ENCODE results near the gene HS6ST1.
A peak's percentile ranks its signal among the peaks of the same experiment; 100 is the strongest.
"Not testable (repeated sequence)": the region's sequence is repeated elsewhere in the genome, so short reads cannot be mapped to it uniquely, and the experiment has no call there.

HS6ST1 gene

DNA sequence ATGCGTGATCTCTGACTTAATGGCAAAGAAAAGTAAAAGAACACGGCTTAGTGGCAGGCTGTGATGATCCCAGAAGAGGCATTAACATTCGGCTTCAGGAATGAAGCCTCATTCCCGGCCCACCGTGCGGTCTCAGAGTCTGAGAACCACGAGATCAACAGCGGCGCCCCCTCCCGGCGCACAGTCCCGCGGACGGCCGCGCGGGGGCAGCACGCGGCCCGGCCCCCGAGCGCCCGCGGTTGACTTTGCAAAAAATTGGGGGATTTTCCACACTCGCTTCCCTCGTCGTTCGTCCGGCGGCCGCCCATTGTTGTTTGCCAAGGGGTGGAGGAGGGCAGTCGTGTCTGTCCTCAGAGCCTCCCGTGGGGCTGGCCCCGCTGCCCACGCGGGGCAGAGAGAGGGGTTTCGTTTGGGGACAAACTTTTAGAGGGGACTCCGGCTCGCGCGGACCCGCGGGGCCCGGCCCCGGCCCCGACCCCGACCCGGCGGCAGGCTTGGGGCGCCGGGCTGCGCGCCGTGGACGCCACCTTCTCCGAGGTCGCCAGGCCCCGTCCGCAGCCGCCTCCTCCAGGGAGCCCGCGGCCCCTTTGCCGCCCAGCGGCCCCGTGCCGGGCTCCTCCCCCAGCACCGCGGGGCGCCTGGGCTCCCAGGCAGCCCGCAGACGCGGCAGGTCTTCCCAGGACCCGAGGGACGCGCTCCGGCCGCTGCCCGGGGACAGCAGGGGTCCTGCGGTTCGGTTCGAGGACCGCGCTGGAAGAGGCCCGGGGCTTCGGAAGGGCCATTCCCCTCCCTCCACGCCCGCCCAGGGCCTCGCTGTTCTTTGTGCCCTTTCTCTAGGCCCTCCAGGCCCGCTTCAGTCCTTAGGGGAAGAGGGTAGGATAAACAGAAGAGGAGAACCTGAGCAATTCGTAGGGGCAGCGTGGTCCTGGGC lies 3.4 kb upstream of the HS6ST1 start:
- peak; percentile 68 for DNase-seq (ENCODE audit: low read depth)

DNA sequence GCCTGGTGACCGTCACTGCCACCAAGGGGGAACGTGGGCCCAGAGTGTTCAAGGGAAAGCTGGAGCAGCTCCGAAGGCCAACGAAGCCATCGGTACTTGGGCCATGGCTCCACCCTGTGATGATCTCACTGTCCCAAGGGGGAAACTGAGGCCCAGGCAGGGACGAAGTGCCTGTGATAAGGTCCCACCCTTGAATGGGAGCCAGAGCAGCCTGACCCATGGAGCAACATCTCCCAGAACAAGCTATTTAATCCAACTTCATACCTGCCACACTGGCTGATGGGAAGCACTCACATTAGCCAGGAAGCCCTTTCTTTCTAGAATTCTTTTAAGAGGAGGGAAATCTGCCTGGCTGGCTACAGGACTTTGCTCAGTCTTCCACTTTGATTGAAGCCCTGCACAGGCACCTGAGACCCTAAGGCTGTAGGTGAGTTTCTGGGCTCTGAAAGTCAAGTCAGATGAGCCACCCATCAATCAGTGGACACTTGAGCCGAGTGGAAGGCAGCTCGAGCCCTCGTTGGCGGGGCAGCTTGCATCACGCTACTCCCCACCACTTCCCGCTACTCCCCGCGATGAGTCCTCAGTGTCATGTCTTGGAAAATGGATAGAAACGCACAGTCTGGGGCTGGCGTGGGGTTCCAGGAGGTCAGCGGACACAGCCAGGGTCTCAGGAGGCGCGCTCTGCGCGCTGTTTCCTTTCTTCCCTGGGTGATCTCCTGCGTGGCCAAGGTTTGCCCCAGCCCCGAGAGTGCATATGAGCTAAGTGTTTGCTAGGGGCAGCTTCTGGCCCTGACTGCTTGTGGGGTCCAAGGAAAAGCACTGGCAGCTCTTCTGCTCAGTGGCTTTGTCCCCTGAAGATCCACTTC lies 2.5 kb upstream of the HS6ST1 start:
- no peak for DNase-seq (ENCODE audit: low read depth)

DNA sequence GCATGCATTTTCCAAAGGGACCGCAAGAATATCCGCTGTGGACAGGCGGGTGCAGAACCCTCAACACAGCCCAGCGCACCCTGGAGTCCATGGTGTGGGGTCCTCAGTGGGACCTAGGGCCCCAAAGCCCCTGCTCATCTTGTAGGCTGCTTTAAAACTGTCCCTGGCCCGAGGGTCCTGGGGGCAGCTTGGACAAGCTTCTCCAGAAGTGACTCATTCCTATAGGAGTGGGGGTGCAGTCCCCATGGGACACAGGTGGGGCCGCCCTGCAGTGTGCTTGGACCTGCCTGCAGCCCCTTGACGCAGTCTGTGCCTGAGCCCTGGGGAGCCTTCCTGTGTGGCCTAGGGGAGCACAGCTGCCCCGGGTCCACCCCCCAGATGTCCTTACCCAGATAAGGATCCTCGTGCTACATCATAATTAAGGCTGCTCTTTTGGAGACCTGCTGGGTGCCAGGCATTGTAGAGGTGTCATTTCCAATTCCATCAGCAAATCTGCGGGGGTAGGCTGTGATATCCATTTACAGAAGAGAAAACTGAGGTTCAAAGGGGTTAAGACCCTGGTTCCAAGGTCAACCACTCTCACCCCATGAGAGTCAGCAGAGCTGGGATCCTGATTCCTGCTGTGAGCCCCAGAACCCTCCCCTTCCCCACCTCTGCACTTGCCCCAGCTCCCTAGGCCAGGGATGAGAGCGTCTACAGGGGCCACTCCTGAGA lies 1.7 kb upstream of the HS6ST1 start:
- DNase-seq (ENCODE audit: low read depth): no peak

DNA sequence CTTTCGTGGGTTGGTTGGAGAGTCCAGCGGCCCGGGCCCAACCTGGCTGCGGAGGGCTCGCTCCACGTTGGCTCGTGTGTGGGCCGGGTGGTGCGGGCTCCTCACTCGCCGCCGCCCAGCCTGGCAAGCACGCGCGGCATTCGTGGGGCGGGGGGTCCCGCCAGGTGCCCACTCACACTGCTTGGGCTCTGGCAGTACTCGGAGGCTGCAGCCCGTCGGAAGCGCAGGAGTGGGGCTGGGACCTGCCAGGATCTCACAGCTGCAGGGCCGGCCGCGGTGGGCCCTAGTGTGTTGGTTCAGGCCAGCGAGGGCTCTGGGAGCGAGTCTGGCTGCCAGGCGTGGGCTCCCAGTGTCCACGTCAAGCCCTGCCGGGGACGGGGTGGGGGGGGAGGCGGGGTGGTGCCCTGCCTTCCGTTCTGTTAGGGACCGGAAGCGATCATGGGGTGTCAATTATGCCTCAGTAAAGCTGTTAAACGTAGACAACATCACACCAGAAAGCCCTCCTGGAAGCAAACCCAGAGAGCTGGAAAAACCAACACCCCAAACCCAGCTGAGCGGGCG lies 1.0 kb upstream of the HS6ST1 start:
- DNase-seq (ENCODE audit: low read depth): no peak

DNA sequence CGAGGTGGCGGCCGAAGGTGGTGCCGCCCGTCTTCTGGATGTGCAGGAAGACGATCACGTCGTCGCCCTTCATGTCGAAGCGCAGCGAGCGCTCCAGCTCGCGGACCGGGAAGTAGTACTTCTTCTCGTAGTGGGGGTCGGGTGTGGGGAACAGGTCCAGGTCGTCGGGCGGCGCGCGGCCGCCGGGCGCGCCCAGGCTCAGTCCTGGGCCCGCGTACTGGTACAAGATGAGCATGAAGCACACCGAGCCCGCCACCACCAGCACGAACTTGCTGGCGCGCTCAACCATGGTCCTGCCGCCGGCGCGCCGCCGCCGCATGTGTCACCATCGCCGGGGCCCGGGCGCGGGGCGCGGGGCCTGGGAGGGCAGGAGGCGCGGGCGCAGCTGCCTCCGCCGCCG lies 423 bp downstream of the HS6ST1 start:
- DNase-seq (ENCODE audit: low read depth): not testable (repeated sequence)

DNA sequence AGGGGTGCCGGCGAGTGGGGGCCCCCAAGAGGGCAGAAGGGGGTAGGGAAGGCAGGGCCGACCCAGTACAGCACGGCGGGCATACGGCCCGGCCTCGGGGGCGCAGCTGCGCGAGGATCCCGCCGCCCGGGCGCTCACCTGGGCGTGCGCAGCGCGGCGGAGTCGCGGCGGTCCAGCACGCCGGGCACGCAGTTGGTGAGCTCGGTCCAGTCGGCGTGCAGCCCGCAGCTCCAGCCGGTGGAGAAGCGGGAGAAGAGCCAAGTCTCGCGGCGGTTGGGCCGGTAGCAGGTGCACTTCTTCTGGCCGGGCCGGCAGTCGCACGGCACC lies 806 bp downstream of the HS6ST1 start:
- not testable (repeated sequence) for DNase-seq (ENCODE audit: low read depth)

DNA sequence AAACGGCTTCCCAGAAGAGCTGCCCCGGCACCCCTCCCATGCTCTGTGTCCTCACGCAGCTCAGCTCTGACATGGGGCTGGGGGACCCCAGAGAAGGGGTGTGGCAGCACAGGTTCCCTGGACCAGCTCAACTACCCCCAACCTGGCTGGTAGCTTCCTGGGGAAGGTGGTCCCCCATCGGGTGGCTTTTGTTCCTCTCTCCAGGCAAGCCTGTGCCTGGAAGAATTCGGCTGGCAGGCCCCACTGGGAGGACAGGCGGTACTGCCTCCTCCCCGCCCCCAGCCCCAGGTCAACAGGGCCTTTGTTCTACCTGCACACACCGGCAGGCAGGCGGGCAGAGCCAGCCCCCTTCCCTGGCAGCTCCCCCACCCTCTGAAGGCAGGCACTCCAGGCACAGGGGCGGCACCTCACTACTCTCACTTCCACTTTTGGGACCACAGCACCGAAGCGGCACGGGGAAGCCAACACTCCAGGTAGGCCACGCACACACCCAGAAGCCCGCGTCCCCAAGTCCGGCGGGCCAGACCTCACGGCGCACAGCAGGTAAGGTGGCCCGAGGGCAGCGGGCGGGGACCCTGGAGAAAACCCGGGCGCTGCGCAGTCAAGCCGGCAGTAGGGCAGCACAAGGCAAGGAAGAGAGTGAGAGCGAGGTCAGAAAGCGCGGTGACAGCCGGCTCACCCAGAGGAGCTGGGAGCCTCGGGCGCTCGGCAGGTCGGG lies 1.3 kb downstream of the HS6ST1 start:
- no peak for DNase-seq (ENCODE audit: low read depth)

DNA sequence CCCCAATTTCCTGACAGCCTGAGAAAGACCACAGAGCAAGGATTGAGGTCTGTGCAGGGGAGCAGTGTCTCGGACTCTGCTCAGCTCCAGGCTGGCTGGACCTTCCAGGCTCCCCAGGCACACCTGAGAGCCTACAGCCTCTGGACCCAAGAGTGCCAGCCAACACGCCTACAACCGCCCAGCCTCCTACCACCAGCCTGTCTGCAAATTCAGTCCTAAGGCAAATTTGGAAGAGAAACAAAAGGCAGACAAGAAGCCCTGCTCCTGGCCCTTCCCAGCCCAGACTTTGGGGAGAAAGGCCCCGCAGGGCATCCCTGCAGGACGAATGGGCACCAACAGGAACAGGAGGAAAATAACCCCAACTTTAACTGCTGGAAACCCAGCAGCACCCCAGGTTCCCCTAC lies 1.9 kb downstream of the HS6ST1 start:
- DNase-seq (ENCODE audit: low read depth): no peak

DNA sequence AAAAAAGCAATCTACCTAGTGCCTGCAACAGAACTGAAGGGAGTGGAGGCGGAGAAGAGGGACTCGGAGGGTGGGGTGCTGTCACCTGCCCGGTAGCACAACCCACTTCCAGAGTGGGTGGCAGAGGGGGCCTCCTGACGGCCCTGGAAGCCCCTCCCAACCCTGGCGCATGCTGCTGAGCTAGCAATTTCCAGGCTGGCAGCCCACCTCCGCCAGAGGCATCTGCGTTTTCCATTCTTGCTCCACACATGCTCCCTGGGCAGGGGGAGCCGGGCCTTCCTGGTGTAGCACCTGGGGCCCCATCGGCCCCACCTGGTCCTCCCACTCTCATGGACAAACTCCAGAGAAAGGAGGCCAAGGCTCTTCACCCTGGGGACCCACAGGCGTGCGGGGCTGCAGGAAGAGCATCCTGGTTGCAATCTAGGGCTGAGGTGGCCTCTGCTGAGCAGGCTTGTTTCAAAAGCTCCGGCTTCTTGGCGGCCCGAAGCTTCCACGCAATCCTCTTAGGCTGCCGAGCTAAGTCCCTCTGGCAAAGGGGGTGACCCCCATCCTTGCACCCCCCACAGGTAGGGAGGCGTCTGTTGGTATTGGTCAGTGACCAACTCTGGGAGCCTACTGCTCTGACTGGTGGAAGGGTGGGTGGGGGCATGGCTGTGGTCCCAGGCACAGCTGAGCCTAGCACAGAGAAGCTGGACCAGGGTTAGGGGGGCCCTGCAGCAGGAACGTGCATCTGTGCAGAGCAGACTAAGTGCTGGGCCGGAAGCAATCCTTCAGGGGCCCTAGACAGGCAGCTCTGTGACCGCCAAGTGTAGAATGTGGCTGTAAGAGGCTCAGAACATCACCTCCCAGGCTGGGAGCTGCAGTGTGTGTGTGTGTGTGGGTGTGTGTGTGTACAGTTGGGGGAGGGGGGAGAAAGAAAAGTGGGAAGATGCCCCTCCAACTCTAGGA lies 2.6 kb downstream of the HS6ST1 start:
- DNase-seq (ENCODE audit: low read depth): no peak

DNA sequence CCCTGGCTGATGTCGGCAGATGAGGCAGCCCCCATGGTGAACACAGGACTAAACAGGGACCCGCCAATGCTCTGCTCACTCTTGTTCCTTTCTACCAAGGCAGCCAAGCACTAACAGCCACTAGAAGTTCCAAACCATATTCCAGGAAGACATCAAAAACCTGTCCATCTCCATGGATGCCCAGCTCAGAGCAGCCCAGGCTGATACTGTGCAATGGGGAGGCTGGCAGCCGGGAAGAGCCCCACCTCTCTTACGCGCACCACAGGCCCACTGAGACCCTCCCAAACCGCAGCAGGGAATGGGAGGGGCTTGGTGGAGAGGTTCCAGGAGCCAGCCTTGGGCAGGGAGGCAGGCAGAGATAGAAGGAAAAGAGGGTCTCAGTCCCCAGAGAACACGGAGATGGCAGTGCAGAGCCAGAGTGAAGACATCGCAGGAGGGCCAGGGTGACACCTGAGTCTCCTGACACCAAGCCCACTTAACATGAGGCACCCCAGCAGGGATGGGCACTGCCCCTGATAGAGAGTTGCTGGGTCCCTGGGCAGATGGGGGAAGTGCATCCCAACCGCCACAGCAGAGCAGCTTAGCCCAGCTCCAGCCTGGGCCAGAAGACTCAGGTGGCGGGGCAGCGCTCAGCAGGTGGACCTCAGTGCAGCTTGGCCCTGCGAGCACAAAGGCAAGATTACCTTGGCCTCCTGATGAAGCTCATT lies 3.4 kb downstream of the HS6ST1 start:
- no peak for DNase-seq (ENCODE audit: low read depth)

DNA sequence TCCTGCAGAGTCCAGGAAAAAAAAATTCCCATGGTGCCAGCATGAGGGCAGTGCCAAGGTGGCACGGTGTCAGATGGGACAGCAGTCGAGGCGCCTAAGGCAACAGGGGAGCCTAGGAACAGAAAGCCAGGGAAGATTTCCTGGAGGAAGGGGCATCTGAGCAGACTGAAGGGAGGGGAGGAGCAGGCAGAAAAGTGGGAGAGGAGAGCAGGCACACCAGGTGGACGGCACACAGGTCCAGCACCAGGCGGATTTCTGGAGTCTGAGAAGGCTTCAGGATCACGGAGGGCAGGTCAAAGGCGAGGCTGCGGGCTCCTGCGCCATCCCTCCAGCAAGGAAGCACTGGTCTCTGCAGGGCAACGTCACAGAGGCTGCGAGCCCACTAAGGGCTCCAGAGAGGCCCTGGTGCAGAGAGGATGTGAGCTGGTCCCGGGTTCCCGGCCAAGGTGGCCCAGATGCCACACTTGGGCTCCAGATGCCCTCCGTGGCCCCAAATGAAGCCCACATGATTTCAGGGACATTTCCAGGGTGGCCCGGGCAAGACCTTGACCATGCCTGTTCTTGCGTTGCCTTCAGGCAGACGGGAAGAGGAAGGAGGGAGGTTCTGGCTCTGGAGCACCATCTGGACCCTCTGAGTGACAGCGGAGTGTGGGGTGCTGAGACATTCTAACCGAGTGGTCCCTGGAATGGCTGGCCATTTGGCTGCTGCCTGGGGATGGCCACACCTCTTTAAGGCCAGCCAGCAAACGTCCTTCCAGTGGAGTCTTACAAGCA lies 4.1 kb downstream of the HS6ST1 start:
- no peak for DNase-seq (ENCODE audit: low read depth)

DNA sequence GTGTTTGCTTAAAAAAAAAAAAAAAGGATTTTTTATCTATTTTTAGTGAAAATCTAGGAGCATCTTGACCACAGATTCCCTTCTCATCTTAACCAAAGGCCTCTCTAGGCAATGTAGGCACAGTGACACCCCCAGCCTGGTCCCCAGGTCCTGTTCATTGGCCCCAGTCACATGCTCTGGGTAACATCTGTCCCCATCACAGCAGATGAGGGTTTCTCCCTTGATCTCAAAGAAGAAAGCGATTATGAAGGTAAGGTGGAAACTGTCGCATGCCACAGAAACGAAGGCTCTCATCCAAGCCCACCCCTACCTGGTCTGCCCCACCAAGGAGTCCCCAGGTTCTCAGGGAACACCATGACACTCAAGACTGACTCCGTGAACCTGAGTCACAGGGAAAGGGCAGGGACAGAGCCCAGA lies 4.7 kb downstream of the HS6ST1 start:
- no peak for DNase-seq (ENCODE audit: low read depth)

DNA sequence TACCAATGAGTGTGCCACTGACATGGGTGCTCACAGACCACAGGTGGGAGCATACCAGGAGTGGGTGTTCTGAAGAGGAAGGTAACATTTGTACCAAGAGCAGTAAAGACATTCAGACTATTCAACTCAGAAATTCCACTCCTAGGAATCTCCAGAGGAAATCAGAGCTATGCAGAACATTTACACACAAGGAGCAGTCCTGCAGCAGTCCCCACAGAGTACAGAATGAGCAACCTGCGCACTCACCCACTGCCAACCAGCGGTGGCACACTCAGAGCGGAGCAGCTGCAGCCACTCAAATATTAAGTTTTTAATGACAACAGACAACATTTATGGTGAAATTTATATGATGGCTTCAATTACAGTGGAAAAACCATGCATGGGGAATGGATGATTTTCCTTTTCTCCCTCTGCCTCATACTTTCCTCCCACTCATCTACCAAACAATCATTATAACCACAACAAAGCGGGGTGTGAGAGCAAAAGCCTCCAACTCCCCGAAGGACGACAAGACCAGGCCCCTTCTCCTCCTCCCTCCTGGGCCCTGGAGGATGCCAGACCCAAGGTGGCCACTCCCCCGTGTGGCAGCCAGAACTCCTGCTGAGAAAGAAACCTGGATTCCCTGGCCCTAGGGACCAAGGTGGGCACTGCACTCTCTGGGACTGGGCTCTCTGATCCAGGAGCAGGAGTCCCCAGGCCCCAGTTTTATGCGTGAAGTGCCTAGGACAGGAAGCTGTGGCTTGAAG lies 5.4 kb downstream of the HS6ST1 start:
- DNase-seq (ENCODE audit: low read depth): no peak

DNA sequence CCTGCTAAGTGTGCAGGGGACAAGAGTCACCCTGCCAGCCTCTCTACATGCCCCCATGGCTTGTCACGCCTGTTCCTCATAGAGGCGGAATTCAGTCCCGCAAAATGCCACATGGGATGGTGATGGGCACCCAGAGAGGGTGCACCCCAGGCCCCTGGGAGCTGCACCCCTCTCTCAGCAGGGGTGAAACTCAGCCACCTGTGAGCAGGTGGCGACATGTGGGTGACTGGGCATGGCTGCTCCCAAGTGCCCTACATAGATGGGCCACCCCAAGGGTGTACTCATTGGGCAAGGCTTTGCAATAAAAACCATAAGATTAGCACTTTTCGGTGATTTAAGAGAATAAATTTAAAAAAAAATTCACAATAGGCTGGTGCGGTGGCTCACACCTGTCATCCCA lies 6.3 kb downstream of the HS6ST1 start:
- DNase-seq (ENCODE audit: low read depth): no peak

DNA sequence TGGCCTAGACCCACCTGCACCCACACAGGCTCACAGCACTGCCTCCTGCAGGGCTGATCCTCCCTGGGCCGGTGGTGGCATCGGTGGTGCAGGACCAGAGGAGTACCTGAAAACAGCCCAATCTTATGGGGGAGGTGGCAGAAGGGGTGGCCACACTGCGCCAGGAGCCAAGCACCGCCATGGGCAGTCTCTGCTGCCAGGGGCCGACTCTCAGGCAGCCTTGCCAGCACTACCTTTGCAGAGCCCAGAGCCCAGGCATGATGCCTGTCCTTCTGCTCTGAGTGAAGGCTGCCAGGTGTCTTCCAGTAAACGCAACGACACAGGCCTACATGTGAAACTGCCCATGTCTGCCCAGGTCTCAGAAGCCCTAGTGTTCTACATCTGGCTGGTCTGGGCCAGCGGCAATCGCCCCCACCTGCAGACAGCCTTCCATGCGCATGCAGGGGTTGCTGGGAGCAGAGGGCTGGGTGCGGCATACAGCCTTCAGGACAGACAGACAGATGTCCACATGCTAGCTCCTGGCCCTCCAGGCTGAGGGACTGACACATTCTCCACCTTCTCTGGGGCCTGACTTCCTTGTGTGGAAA lies 6.8 kb downstream of the HS6ST1 start:
- no peak for DNase-seq (ENCODE audit: low read depth)

DNA sequence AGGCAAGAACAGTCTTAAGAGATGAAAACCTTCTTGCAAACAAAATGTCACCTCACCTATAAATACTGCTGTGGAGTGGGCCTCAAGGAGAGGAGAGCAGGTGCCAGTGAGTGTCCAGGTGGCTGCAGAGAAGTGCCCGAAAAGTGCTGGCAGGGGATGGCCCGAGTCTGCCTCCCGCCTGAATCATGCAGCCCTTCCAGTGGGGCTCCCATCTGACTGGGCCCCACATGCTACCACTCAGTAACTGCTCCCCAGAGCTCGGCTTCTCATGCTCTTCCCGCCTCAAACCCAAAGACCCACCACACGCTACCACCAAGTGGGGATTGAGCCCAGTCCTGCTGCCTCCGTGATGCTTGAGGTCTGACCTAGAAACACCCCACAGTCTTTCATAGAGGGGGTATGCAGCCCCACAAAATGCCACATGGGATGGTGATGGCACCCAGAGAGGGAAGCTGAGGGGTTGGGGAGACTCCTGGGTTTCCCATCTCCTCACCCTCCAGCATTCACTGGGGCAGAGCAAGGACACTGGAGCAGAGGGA lies 7.4 kb downstream of the HS6ST1 start:
- DNase-seq (ENCODE audit: low read depth): no peak

DNA sequence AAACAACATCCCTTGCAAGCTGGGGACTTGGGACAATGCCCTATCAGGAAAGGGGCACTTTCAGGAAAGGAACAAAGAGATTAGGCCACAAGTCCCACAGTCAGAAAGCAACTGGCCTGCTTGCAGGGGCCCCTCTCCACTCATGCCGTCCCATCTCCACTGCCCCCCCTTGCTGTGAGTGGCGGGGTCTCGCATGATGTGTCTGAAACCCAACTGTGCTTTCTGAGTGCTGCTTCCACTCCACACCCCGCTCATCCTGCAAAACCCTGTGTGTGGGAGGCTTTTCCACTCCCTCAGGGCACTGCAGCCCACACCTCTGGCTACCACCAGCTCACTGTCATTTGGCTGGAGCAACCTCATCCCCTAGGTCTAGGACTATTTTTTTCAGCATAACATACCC lies 7.9 kb downstream of the HS6ST1 start:
- DNase-seq (ENCODE audit: low read depth): no peak

Data from stimulated activated CD4-positive, alpha-beta T cell treated with anti-CD3 and anti-CD28 coated beads, Interleukin-2, amount 100 ng/mL, for 4 hours (primary cell).